GM12891 (cell line): ENCODE results near the gene CTNND2.

ENCODE experiments used
- PAX5 ChIP-seq: IDR thresholded peaks from 2 replicates; pipeline ENCODE4 v1.6.1; 2011; ENCODE audit warnings: low read length, moderate library complexity, mild to moderate bottlenecking; ENCODE audit not compliant: insufficient read depth, severe bottlenecking
- POLR2A ChIP-seq: IDR thresholded peaks from 2 replicates; pipeline ENCODE4 v1.6.1; 2011; ENCODE audit warnings: low read depth, low read length, control low read depth

DNA sequence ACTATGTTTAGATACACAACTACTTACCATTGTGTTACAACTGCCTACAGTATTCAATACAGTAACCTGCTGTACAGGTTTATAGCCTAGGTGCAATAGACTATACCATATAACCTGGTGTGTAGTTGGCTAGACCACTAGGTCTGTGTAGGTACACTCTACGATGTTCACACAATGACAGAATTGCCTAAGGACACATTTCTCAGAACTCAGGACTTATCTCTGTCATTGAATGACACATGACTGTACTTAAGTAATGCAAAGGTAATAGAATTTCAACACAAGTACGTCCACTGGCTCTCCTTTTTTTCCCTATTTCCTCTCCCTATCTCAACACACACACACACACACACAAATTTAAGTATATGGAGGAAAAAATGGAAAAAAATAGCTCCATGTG, 385.6 kb downstream of the CTNND2 start:
- TF ChIP-seq POLR2A (no peak), PAX5 (no peak)
